Prostate gland (tissue), 2 donors: ENCODE data around the gene CEBPZ. TPM values are rescaled to one million over a fixed set of nuclear protein-coding genes. Genes with fewer than 3 reads are reported as not detected.

Experiments
- DNase-seq: peaks from one replicate; pipeline ENCODE4 v3.0.0-alpha.2; 2019; ENCODE audit warnings: low spot score
- H3K27ac ChIP-seq, 2 donors: fragments of 200-600 bp; sonication (generic); 2 replicates each; pipeline ENCODE4 v1.5.1; 2017 to 2019
- H3K27me3 ChIP-seq: fragments of 200-600 bp; sonication (generic); replicated peaks from 2 replicates; pipeline ENCODE4 v1.5.1; 2019; ENCODE audit not compliant: insufficient read depth
- H3K36me3 ChIP-seq, 2 donors: fragments of 200-600 bp; sonication (generic); 1 replicate in 1 of 2; 2 replicates in 1 of 2; pipeline versions ENCODE4 v1.5.1 to v1.8.1; 2017 to 2019
- H3K4me1 ChIP-seq: fragments of 200-600 bp; sonication (generic); replicated peaks from 2 replicates; pipeline ENCODE4 v1.5.1; 2019
- H3K4me3 ChIP-seq, 2 donors: fragments of 200-600 bp; sonication (generic); 2 replicates each; pipeline ENCODE4 v1.5.1; 2017 to 2019
- H3K9me3 ChIP-seq: fragments of 200-600 bp; sonication (generic); 2 replicates; pipeline ENCODE4 v1.5.1; 2017
- POLR2A ChIP-seq: fragments of 450-650 bp; IDR thresholded peaks from one replicate; pipeline ENCODE4 v1.6.1; 2016; ENCODE audit warnings: antibody characterized with exemption, mild to moderate bottlenecking
- POLR2AphosphoS5 ChIP-seq: sonication (generic); formaldehyde crosslinking; IDR thresholded peaks from one replicate; pipeline ENCODE4 v1.6.1; 2017; ENCODE audit warnings: antibody characterized with exemption
- WGBS: methylation state at CpG from one replicate; pipeline ENCODE4 v1.1.5; 2018; 5-methylcytosine and 5-hydroxymethylcytosine counted together
- intact Hi-C: fragments of 100-400 bp; cut with DNase I; formaldehyde crosslinking; loops from one replicate; pipeline ENCODE4 v1.14.2; 2022
- total RNA-seq, 2 donors: library from RNA; depleted of rRNA; stranded (reverse); fragments of >200 nt; gene quantifications; one replicate each; pipeline ENCODE4 v1.1.0, GENCODE V29; 2016
- TF ChIP-seq, protein P1 (sequence below), 4 experiments: fragments of 200-600 bp in 2 of 4; fragments of 450-650 bp in 2 of 4; sonication (generic) in 2 of 4; IDR thresholded peaks; 1 replicate in 3 of 4; 2 replicates in 1 of 4; pipeline ENCODE4 v1.5.1; 2016 to 2019; ENCODE audit warnings: antibody characterized with exemption in 4 of 4, mild to moderate bottlenecking in 2 of 4, moderate library complexity in 2 of 4

CEBPZ gene
- total RNA-seq, 2 donors from 2014 or later, result 27.5 to 35.4 TPM

DNA sequence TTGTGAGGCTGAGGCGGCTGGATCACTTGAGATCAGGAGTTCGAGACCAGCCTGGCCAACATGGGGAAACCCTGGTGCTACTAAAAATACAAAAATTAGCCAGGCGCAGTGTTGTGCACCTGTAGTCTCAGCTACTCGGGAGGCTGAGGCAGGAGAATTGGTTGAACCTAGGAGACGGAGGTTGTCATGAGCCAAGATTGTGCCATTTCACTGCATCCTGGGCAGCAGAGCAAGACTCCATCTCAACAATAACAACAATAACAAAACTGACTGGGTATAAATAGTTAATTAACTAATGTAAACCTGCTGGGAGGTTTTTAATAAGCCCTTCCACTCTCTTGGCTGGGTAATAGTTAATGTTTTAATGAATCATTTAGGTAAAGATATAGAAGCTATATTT lies 50.8 kb downstream of the CEBPZ start:
- WGBS, result 96% methylated on average over 5 of the region's 5 CpGs
- no peak for TF ChIP-seq POLR2AphosphoS5
- TF ChIP-seq POLR2A, result no peak
- TF ChIP-seq, protein P1, sequence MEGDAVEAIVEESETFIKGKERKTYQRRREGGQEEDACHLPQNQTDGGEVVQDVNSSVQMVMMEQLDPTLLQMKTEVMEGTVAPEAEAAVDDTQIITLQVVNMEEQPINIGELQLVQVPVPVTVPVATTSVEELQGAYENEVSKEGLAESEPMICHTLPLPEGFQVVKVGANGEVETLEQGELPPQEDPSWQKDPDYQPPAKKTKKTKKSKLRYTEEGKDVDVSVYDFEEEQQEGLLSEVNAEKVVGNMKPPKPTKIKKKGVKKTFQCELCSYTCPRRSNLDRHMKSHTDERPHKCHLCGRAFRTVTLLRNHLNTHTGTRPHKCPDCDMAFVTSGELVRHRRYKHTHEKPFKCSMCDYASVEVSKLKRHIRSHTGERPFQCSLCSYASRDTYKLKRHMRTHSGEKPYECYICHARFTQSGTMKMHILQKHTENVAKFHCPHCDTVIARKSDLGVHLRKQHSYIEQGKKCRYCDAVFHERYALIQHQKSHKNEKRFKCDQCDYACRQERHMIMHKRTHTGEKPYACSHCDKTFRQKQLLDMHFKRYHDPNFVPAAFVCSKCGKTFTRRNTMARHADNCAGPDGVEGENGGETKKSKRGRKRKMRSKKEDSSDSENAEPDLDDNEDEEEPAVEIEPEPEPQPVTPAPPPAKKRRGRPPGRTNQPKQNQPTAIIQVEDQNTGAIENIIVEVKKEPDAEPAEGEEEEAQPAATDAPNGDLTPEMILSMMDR (IDR thresholded peaks at IDR 0.05), result no peak
- H3K4me1 ChIP-seq, result no peaks in the 10 kb centered on the region
- intact Hi-C loops, result no loop called here
- peak overlapping the region in 1 of 2 donors; percentile 53 for H3K27ac ChIP-seq
- no peaks in the 10 kb centered on the region for H3K27me3 ChIP-seq
- H3K9me3 ChIP-seq, result no peaks in the 10 kb centered on the region
- no peak overlapping the region for H3K4me3 ChIP-seq
- H3K36me3 ChIP-seq, result no peaks in the 10 kb centered on the region
- no peak for DNase-seq

DNA sequence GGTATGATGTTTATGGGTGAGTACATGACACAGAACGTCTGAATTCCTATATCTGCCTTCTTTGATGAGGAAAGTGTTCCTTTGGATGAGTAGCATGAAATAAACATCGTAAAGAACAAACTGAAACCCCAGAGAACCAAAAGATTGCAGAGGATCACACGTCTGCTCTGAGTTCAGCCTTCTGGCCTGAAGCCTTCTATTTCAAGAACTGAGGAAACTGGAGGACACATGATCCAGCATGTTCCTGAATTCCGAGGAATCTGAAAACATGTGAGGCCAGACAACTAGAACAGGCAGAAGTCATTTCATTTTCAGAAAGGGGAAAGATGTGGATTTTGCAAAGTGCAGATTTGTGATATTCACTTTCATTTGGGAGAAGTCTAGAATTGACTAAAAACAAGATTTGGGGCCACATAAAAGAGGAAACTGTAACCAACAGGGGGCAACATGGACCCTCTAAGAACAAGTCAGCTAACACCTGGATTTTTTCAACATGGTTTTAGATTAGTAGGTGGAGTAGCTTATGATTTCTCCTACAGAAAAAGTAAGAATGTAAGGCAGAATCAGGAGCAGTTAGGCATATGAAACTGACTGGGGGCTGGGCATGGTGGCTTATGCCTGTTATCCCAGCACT lies 51.3 kb downstream of the CEBPZ start:
- 10% methylated on average over 4 of the region's 4 CpGs for WGBS
- intact Hi-C loops, result no loop called here
- Histone ChIP-seq H3K4me1 (no peaks in the 10 kb centered on the region), H3K9me3 (no peaks in the 10 kb centered on the region), H3K4me3 (no peak overlapping the region), H3K27me3 (no peaks in the 10 kb centered on the region), H3K27ac (peak overlapping the region; percentile 15 to 53), H3K36me3 (no peaks in the 10 kb centered on the region)
- no peak for TF ChIP-seq POLR2A
- peak; percentile 76 for TF ChIP-seq POLR2AphosphoS5
- peak; percentile 31 for DNase-seq

DNA sequence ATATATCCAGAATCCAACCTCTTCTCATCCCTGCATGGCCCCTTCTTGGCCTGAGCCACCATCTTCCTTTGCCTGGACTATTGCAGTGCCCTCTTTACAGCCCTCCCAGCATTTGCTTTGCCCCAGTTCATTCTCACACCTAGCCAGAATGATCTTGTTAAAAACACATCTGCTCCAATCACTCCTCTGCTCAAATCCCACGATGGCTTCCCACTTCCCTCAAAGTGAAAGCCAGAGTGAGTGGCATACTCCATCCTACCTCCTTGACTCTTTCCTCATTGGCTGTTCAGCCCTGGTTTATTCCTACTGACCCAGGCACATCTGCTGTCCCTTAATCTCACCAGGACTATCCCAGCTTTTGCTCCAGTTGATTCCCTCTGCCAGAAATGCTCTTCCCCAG lies 57.7 kb downstream of the CEBPZ start:
- H3K36me3 ChIP-seq, result no peaks in the 10 kb centered on the region
- H3K27me3 ChIP-seq, result no peaks in the 10 kb centered on the region
- no peak overlapping the region for H3K27ac ChIP-seq
- H3K4me3 ChIP-seq, result no peak overlapping the region
- H3K9me3 ChIP-seq, result no peaks in the 10 kb centered on the region
- WGBS, result 88% methylated on average over 1 of the region's 1 CpG
- no peaks in the 10 kb centered on the region for H3K4me1 ChIP-seq
- TF ChIP-seq POLR2AphosphoS5 (no peak), POLR2A (no peak)
- TF ChIP-seq, protein P1 (IDR thresholded peaks at IDR 0.05), result no peak
- intact Hi-C loops, result no loop called here
- no peak for DNase-seq

DNA sequence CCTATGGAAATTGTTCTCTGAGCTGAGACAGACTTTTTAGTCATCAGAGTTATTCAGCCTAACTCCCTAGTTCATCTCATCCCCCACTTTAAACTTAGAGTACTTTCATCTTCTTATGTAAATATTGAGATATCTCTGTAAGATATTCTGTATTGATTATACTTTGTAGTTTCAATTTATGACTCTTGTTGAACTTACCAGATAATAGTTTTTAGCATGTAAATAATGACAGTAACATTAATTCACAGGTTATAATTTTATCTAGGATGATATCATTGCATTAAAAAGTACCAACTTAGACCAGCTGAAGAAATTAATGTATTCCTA lies 59.8 kb downstream of the CEBPZ start:
- H3K27me3 ChIP-seq, result no peaks in the 10 kb centered on the region
- H3K27ac ChIP-seq, result no peak overlapping the region
- no peak for TF ChIP-seq POLR2A
- TF ChIP-seq, protein P1 (IDR thresholded peaks at IDR 0.05), result no peak
- no peak for TF ChIP-seq POLR2AphosphoS5
- H3K4me3 ChIP-seq, result no peak overlapping the region
- no peaks in the 10 kb centered on the region for H3K4me1 ChIP-seq
- no peaks in the 10 kb centered on the region for H3K9me3 ChIP-seq
- DNase-seq, result no peak
- no peaks in the 10 kb centered on the region for H3K36me3 ChIP-seq
- intact Hi-C loops, result no loop called here

- no peaks in the 10 kb centered on the region for H3K27me3 ChIP-seq
- H3K4me3 ChIP-seq, result no peak overlapping the region
- no peaks in the 10 kb centered on the region for H3K9me3 ChIP-seq
- intact Hi-C loops, result no loop called here
- WGBS, result 54% methylated on average over 17 of the region's 17 CpGs
- TF ChIP-seq POLR2AphosphoS5, result no peak
- TF ChIP-seq, protein P1 (IDR thresholded peaks at IDR 0.05), result peak in 3 of 4 experiments; percentile 38 to 55 (median 52)
- H3K27ac ChIP-seq, result no peak overlapping the region
- H3K36me3 ChIP-seq, result no peaks in the 10 kb centered on the region
- no peak for DNase-seq
- no peaks in the 10 kb centered on the region for H3K4me1 ChIP-seq
These were observed 63.0 kb downstream of the CEBPZ start for GRCh38 chr2:37168217-37168981.
